ENCODE measurements around the gene GBGT1. TPM values are rescaled to one million over a fixed set of nuclear protein-coding genes. Genes with fewer than 3 reads are reported as not detected.

GBGT1 gene
- total RNA-seq, 1 experiment from 2014 or later = 1.8 TPM

- DNase-seq (ENCODE audit: low read depth, low spot score) (no peak), ATAC-seq (no peak)
- Histone ChIP-seq H3K9me3 (ENCODE audit: control insufficient read depth, insufficient read depth, low read depth, low read length) (no peaks in the 10 kb centered on the region), H3K4me1 (ENCODE audit: control insufficient read depth, insufficient read depth, low read length) (no peaks in the 10 kb centered on the region), H3K4me3 (ENCODE audit: low read depth in 2 of 2, low read length in 2 of 2) (no peak overlapping the region), H3K36me3 (ENCODE audit: control insufficient read depth, insufficient read depth, low read length) (no peaks in the 10 kb centered on the region), H3K27me3 (ENCODE audit: control insufficient read depth, insufficient read depth, low read length) (no peaks in the 10 kb centered on the region), H3K27ac (ENCODE audit: low read length) (no peak overlapping the region)
- CTCF ChIA-PET = no interaction called here
- TF ChIP-seq CTCF (IDR thresholded peaks at IDR 0.05) = no peak
- no peak for TF ChIP-seq REST (IDR thresholded peaks at IDR 0.05; ENCODE audit: insufficient read depth in 1 of 2, low read depth in 2 of 2, low read length in 1 of 2)
- TF ChIP-seq SIN3A (IDR thresholded peaks at IDR 0.05; ENCODE audit: borderline replicate concordance, insufficient read depth, low read depth, low read length) = no peak
- no peak for TF ChIP-seq POLR2AphosphoS5 (IDR thresholded peaks at IDR 0.05; ENCODE audit: low read depth, low read length)
- no peak for TF ChIP-seq TCF7L2 (IDR thresholded peaks at IDR 0.05; ENCODE audit: low read depth, low read length)
- in situ Hi-C loops (cut with HindIII; ENCODE audit: low pct_unique_long_range_greater_than_20kb, low sequenced_read_pairs) = no loop called here
- intact Hi-C loops (cut with micrococcal nuclease; ENCODE audit: unreplicated experiment) = no loop called here
- no TSS peak for BruUV-seq (replicated peaks)
- POLR2A ChIA-PET = no interaction called here
Observed at GRCh38 chr9:133106511-133107244, 57.0 kb downstream of the GBGT1 start.

- CTCF ChIA-PET = no interaction called here
- no peaks in the 10 kb centered on the region for H3K27me3 ChIP-seq (ENCODE audit: control insufficient read depth, insufficient read depth, low read length)
- H3K27ac ChIP-seq (ENCODE audit: low read length) = no peak overlapping the region
- POLR2A ChIA-PET = interaction anchor here (0.5 kb wide), 1 partner anchor 13 kb away, joined by 5 read pairs; no protein-coding TSS in a partner anchor
- no peaks in the 10 kb centered on the region for H3K9me3 ChIP-seq (ENCODE audit: control insufficient read depth, insufficient read depth, low read depth, low read length)
- H3K4me3 ChIP-seq (ENCODE audit: low read depth in 2 of 2, low read length in 2 of 2) = no peak overlapping the region
- TF ChIP-seq TCF7L2 (IDR thresholded peaks at IDR 0.05; ENCODE audit: low read depth, low read length) (no peak), REST (IDR thresholded peaks at IDR 0.05; ENCODE audit: insufficient read depth in 1 of 2, low read depth in 2 of 2, low read length in 1 of 2) (no peak), CTCF (IDR thresholded peaks at IDR 0.05) (no peak), SIN3A (IDR thresholded peaks at IDR 0.05; ENCODE audit: borderline replicate concordance, insufficient read depth, low read depth, low read length) (no peak), POLR2AphosphoS5 (IDR thresholded peaks at IDR 0.05; ENCODE audit: low read depth, low read length) (no peak)
- intact Hi-C loops (cut with micrococcal nuclease; ENCODE audit: unreplicated experiment) = no loop called here
- BruUV-seq (replicated peaks) = no TSS peak
- no peaks in the 10 kb centered on the region for H3K36me3 ChIP-seq (ENCODE audit: control insufficient read depth, insufficient read depth, low read length)
- no peak for DNase-seq (ENCODE audit: low read depth, low spot score)
- in situ Hi-C loops (cut with HindIII; ENCODE audit: low pct_unique_long_range_greater_than_20kb, low sequenced_read_pairs) = no loop called here
- H3K4me1 ChIP-seq (ENCODE audit: control insufficient read depth, insufficient read depth, low read length) = no peaks in the 10 kb centered on the region
- no peak for ATAC-seq
Observed at GRCh38 chr9:133105461-133105770, 58.3 kb downstream of the GBGT1 start.

Data from Panc1 (cell line).